ENCODE results near the gene SLC22A5. TPM values are rescaled to one million over a fixed set of nuclear protein-coding genes. Genes with fewer than 3 reads are reported as not detected.

The SLC22A5 gene
- polyA plus RNA-seq, 2 of the 4 experiments (the other 2 are of a cell fraction), result 27.4 to 35.3 TPM

DNA sequence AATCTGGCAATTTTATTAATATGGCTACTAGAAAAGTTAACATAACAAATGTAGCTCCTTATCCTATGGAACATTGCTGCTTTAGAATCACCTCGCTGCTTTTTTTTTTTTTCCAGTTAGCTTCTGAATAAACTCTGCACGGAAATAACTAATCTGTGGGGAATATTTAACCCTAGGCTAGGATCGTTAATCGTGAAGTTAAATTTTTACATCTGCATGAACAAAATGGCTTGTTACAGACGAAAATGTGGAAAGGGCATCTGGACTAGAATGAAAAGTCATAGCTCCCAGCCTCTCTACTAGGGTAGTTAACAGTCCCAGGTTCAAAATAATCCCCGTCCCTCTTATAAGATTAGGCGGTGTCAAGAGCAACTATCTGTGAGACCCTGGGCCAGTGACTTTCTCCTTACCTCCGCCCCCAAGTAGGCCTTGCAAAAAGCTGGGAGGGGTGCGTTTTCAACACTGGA, 470 bp upstream of the SLC22A5 start:
- under 1% methylated on average over 9 of the region's 9 CpGs for WGBS (ENCODE audit: missing lambda C conversion rate)
- TF ChIP-seq ZC3H11A (IDR thresholded peaks at IDR 0.05) (no peak), EHF (CRISPR knock-in tag; IDR thresholded peaks at IDR 0.05) (no peak), NFE2L2 (conservative IDR thresholded peaks at IDR 0.05; ENCODE audit: low read length) (no peak), GATA3 (IDR thresholded peaks at IDR 0.05; ENCODE audit: borderline replicate concordance) (no peak), CHD2 (IDR thresholded peaks at IDR 0.05; ENCODE audit: low read length, partially characterized antibody) (no peak), CBX2 (IDR thresholded peaks at IDR 0.05; ENCODE audit: borderline replicate concordance, low read depth) (no peak), RFX5 (IDR thresholded peaks at IDR 0.05) (no peak)
- H3K9me3 ChIP-seq, result no peaks in the 10 kb centered on the region
- H3K4me3 ChIP-seq, result peak overlapping the region; percentile 87
- DNase-seq (ENCODE audit: low read depth in 1 of 2, low spot score in 1 of 2) (no peak), FAIRE-seq (no peak), ATAC-seq (no peak)
- peak overlapping the region; percentile 92 to 93 for H3K27ac ChIP-seq
- POLR2A ChIA-PET, result interaction anchor here (0.6 to 6.7 kb wide), 7 partner anchors 11 to 128 kb away, joined by 3 to 81 read pairs (median 9); partner anchors contain the start of genes IRF1 and SLC22A4
- CTCF ChIA-PET, result interaction anchor here (0.9 to 7.9 kb wide), 11 partner anchors 9 to 189 kb away, joined by 3 to 98 read pairs (median 4); partner anchors contain the start of gene SLC22A4
- peak overlapping the region; percentile 81 for H3K4me2 ChIP-seq
- H3K4me1 ChIP-seq, result peaks cover 72% of the 10 kb centered on the region

DNA sequence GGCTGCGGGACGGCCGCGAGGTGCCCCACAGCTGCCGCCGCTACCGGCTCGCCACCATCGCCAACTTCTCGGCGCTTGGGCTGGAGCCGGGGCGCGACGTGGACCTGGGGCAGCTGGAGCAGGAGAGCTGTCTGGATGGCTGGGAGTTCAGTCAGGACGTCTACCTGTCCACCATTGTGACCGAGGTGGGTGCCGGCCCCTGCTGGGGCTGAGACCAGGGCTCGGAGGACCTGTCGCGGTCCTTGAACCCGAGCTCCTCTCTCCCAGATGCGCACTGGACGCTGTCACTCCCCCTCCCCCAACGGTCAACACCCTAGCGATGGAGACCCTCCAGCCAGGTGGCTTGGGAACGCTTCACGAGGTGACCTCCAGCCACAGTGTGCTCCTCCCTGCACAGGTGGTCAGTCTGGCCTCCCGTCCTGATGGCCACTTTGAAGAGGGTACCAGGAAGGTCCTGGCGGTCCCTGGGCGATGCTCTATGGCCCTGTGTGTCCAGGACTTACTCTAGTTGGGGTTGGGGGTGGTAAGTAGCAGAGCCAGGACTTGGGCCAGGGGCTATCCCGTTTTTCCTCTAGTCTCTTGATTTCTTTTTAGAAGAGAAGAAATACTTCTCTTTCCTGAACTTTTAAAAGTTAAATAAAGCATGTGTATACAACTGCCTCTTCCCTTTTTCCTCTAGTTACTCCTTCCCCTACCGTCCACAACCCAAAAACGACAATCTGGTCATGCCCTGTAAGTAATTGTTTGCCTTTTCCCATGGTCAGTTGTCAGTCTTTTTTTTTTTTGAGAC, 866 bp downstream of the SLC22A5 start:
- Histone ChIP-seq H3K4me3 (peak overlapping the region; percentile 87), H3K27ac (peak overlapping the region; percentile 92 to 93), H3K4me2 (peak overlapping the region; percentile 81), H3K4me1 (peaks cover 61% of the 10 kb centered on the region), H3K9me3 (no peaks in the 10 kb centered on the region)
- ChIA-PET CTCF (interaction anchor here (0.9 to 7.9 kb wide), 10 partner anchors 8 to 190 kb away, joined by 3 to 98 read pairs (median 4); no protein-coding TSS in a partner anchor), POLR2A (interaction anchor here (1.0 to 6.7 kb wide), 6 partner anchors 12 to 126 kb away, joined by 4 to 81 read pairs (median 8); partner anchors contain the start of gene SLC22A4)
- 20% methylated on average over 11 of the region's 34 CpGs for WGBS (ENCODE audit: missing lambda C conversion rate)
- TF ChIP-seq RNF2 (IDR thresholded peaks at IDR 0.05; ENCODE audit: borderline replicate concordance, low read depth) (peak; percentile 5; the same call in 1 of the 2 replicates), ZNF302 (CRISPR knock-in tag; IDR thresholded peaks at IDR 0.05) (no peak)
- TF ChIP-seq, protein P1, sequence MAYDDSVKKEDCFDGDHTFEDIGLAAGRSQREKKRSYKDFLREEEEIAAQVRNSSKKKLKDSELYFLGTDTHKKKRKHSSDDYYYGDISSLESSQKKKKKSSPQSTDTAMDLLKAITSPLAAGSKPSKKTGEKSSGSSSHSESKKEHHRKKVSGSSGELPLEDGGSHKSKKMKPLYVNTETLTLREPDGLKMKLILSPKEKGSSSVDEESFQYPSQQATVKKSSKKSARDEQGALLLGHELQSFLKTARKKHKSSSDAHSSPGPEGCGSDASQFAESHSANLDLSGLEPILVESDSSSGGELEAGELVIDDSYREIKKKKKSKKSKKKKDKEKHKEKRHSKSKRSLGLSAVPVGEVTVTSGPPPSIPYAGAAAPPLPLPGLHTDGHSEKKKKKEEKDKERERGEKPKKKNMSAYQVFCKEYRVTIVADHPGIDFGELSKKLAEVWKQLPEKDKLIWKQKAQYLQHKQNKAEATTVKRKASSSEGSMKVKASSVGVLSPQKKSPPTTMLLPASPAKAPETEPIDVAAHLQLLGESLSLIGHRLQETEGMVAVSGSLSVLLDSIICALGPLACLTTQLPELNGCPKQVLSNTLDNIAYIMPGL (CRISPR knock-in tag; IDR thresholded peaks at IDR 0.05; ENCODE audit: borderline replicate concordance), result no peak
- TF ChIP-seq, protein P2, sequence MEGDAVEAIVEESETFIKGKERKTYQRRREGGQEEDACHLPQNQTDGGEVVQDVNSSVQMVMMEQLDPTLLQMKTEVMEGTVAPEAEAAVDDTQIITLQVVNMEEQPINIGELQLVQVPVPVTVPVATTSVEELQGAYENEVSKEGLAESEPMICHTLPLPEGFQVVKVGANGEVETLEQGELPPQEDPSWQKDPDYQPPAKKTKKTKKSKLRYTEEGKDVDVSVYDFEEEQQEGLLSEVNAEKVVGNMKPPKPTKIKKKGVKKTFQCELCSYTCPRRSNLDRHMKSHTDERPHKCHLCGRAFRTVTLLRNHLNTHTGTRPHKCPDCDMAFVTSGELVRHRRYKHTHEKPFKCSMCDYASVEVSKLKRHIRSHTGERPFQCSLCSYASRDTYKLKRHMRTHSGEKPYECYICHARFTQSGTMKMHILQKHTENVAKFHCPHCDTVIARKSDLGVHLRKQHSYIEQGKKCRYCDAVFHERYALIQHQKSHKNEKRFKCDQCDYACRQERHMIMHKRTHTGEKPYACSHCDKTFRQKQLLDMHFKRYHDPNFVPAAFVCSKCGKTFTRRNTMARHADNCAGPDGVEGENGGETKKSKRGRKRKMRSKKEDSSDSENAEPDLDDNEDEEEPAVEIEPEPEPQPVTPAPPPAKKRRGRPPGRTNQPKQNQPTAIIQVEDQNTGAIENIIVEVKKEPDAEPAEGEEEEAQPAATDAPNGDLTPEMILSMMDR (IDR thresholded peaks at IDR 0.05), result no peak
- DNase-seq (ENCODE audit: low read depth in 1 of 2, low spot score in 1 of 2) (no peak), ATAC-seq (peak; percentile 17 to 41), FAIRE-seq (no peak)

DNA sequence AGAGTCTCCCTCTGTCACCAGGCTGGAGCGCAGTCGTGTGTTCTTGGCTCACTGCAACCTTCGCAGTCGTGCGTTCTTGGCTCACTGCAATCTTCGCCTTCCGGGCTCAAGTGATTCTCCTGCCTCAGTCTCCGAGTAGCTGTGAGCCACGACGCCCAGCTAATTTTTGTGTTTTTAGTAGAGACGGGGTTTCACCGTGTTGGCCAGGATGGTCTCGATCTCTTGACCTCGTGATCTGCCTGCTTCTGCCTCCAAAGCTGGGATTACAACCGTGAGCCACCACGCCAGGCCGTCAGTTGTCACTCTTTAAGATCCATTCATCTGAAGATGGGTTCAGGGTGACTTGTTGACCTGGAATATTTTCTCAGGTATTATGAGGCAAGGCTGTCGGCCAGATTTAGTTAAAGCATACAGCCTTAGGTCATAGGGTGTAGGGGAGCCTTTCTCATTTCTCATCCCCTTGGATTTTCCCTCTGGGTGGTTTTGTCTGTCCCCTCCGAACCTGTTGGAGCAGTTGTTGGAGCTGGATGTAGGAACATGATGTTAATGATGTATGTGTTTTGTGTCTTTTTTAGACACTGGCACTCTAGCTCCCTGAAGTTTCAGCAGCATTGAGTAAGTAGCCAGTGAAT, 1.6 kb downstream of the SLC22A5 start:
- ATAC-seq, result no peak
- peak overlapping the region; percentile 92 to 93 for H3K27ac ChIP-seq
- H3K9me3 ChIP-seq, result no peaks in the 10 kb centered on the region
- H3K4me3 ChIP-seq, result peak overlapping the region; percentile 87
- ChIA-PET POLR2A (interaction anchor here (1.3 kb wide), 2 partner anchors 77 to 78 kb away, joined by 3 to 4 read pairs; partner anchors contain the start of gene SLC22A4), CTCF (interaction anchor here (0.9 to 7.9 kb wide), 8 partner anchors 14 to 449 kb away, joined by 3 to 98 read pairs (median 4); no protein-coding TSS in a partner anchor)
- TF ChIP-seq TP53 (CRISPR knock-in tag; IDR thresholded peaks at IDR 0.05), result no peak
- no peak for TF ChIP-seq ZNF302 (CRISPR knock-in tag; IDR thresholded peaks at IDR 0.05)
- TF ChIP-seq HOXB13 (CRISPR knock-in tag; IDR thresholded peaks at IDR 0.05; ENCODE audit: low read depth), result no peak
- peaks cover 54% of the 10 kb centered on the region for H3K4me1 ChIP-seq
- H3K4me2 ChIP-seq, result peak overlapping the region; percentile 81
- DNase-seq (ENCODE audit: low read depth in 1 of 2, low spot score in 1 of 2), result no peak
- no peak for FAIRE-seq
- 80% methylated on average over 19 of the region's 19 CpGs for WGBS (ENCODE audit: missing lambda C conversion rate)
